ENCODE data around the gene ESYT1. TPM values are rescaled to one million over a fixed set of nuclear protein-coding genes. Genes with fewer than 3 reads are reported as not detected.

Gene ESYT1
- total and polyA plus RNA-seq, 9 of the 15 experiments (the other 6 are each of a cell fraction or from before 2014, with no cell fraction given): 132 to 420 (median 164) TPM

GRCh38 chr12:56126732-56127239, 1.3 kb upstream of the ESYT1 start (continued):
- TF ChIP-seq RBBP5 (IDR thresholded peaks at IDR 0.05; ENCODE audit: borderline replicate concordance, insufficient read depth, low read length, poor library complexity, severe bottlenecking) (no peak), ZNF407 (IDR thresholded peaks at IDR 0.05; ENCODE audit: low read depth) (no peak), NCOA2 (IDR thresholded peaks at IDR 0.05; ENCODE audit: partially characterized antibody in 2 of 2) (no peak), SMAD2 (IDR thresholded peaks at IDR 0.05; ENCODE audit: low read depth, low read length) (no peak), CREBBP (IDR thresholded peaks at IDR 0.05; ENCODE audit: low read depth, low read length) (no peak), TSHZ1 (CRISPR knock-in tag; IDR thresholded peaks at IDR 0.05) (no peak), PRPF4 (IDR thresholded peaks at IDR 0.05; ENCODE audit: insufficient read depth, low read depth, low read length, poor library complexity, severe bottlenecking) (no peak), ZFPM2 (CRISPR knock-in tag; IDR thresholded peaks at IDR 0.05) (no peak), CCNT2 (IDR thresholded peaks at IDR 0.05; ENCODE audit: borderline replicate concordance, extremely low read depth, insufficient read length, low read depth, low read length) (peak; percentile 97), ATF3 (IDR thresholded peaks at IDR 0.05) (peak; percentile 86), ATF3 (CRISPR knock-in tag; conservative IDR thresholded peaks at IDR 0.05) (no peak), ZBTB26 (CRISPR knock-in tag; IDR thresholded peaks at IDR 0.05) (no peak), FUS (optimal IDR thresholded peaks at IDR 0.05; ENCODE audit: low read depth, low read length) (no peak), SMAD3 (CRISPR knock-in tag; conservative IDR thresholded peaks at IDR 0.05) (peak; percentile 71; the same call in 1 of the 2 replicates)

Measured in K562 (cell line).